ENCODE results near the gene PHF2.
A peak's percentile ranks its signal among the peaks of the same experiment; 100 is the strongest.

The PHF2 gene

DNA sequence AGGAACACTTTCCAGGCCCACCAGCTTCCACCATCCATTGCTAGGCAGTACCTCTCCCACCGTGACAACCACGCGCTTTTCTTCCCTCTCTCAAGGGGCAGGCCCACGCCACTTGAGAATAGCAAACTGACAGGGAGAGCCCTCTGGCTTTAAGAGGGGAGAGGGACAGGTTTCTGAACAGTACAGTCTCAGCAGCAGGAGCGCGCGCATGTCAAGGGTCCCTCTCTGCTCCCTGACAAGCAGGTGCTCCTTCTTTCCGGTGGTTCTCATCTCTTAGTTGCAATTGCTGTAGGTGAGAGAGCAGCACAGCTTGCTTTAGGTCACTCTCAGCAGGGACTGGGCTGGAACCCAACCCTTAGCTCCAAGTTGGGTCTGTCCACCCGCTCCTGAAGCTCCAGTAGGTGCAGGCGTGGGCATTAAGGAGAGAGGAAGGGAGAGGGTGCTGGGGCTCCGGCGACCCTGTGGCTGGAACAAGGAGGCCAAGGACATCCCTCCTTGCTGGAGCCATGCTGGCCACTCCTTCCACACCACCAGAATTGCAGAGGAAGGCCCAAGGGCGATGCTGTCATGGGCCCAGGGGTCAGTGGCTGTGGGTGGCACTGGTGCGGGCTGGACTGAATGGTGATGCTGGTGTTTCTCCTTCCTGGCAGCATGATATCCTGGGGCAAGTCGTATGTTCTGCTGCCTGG, 9.0 kb upstream of the PHF2 start:
- Histone ChIP-seq H3K4me3 (ENCODE audit: low read depth in 1 of 2, low read length in 2 of 2) (peak overlapping the region; percentile 78 to 81), H3K9me3 (ENCODE audit: control insufficient read depth in 1 of 2, low read length in 2 of 2) (peaks cover 0 to 3% of the 10 kb centered on the region in 2 donors), H3K27ac (ENCODE audit: low read depth, low read length) (peak overlapping the region; percentile 82), H3K36me3 (ENCODE audit: control insufficient read depth in 1 of 2, insufficient read depth in 2 of 2, low read length in 2 of 2) (peaks cover 14 to 25% of the 10 kb centered on the region in 2 donors), H3K4me1 (ENCODE audit: control insufficient read depth in 1 of 2, insufficient read depth in 2 of 2, low read length in 2 of 2) (peaks cover 8 to 19% of the 10 kb centered on the region in 2 donors), H3K9ac (ENCODE audit: low read depth in 1 of 2, low read length in 2 of 2) (peak overlapping the region; percentile 71 to 95), H3K27me3 (ENCODE audit: control insufficient read depth in 1 of 2, insufficient read depth in 2 of 2, low read length in 2 of 2) (no peaks in the 10 kb centered on the region)

- Histone ChIP-seq H3K4me1 (ENCODE audit: control insufficient read depth in 1 of 2, insufficient read depth in 2 of 2, low read length in 2 of 2) (peaks cover 8 to 19% of the 10 kb centered on the region in 2 donors), H3K27me3 (ENCODE audit: control insufficient read depth in 1 of 2, insufficient read depth in 2 of 2, low read length in 2 of 2) (no peaks in the 10 kb centered on the region), H3K36me3 (ENCODE audit: control insufficient read depth in 1 of 2, insufficient read depth in 2 of 2, low read length in 2 of 2) (peaks cover 9 to 18% of the 10 kb centered on the region in 2 donors), H3K9me3 (ENCODE audit: control insufficient read depth in 1 of 2, low read length in 2 of 2) (peaks cover 0 to 3% of the 10 kb centered on the region in 2 donors), H3K27ac (ENCODE audit: low read depth, low read length) (no peak overlapping the region), H3K9ac (ENCODE audit: low read depth in 1 of 2, low read length in 2 of 2) (no peak overlapping the region), H3K4me3 (ENCODE audit: low read depth in 1 of 2, low read length in 2 of 2) (no peak overlapping the region)
These were observed 8.2 kb upstream of the PHF2 start for GRCh38 chr9:93568169-93568568.

GRCh38 chr9:93569621-93570174, 6.7 kb upstream of the PHF2 start:
- no peak overlapping the region for H3K9ac ChIP-seq (ENCODE audit: low read depth in 1 of 2, low read length in 2 of 2)
- peaks cover 0 to 3% of the 10 kb centered on the region in 2 donors for H3K9me3 ChIP-seq (ENCODE audit: control insufficient read depth in 1 of 2, low read length in 2 of 2)
- H3K4me1 ChIP-seq (ENCODE audit: control insufficient read depth in 1 of 2, insufficient read depth in 2 of 2, low read length in 2 of 2): peaks cover 8 to 19% of the 10 kb centered on the region in 2 donors
- no peak overlapping the region for H3K4me3 ChIP-seq (ENCODE audit: low read depth in 1 of 2, low read length in 2 of 2)
- H3K27me3 ChIP-seq (ENCODE audit: control insufficient read depth in 1 of 2, insufficient read depth in 2 of 2, low read length in 2 of 2): no peaks in the 10 kb centered on the region
- peaks cover 0 to 6% of the 10 kb centered on the region in 2 donors for H3K36me3 ChIP-seq (ENCODE audit: control insufficient read depth in 1 of 2, insufficient read depth in 2 of 2, low read length in 2 of 2)
- no peak overlapping the region for H3K27ac ChIP-seq (ENCODE audit: low read depth, low read length)

DNA sequence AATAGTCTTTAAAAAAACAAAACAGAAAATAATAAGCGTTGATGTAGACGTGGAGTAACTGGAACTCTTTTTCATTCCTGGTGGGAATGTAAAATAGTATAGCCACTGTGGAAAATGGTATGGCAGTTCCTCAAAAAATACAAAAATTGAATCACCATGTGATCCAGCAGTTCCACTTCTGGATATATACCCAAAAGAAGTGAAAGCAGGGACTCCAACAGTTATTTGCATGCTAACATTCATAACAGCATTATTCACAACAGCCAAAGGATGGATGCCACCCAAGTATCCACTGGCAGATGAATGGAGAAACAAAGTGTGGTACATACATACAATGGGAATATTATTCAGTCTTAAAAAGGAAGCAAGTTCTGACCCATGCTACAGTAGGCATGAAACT, 4.2 kb upstream of the PHF2 start:
- Histone ChIP-seq H3K9me3 (ENCODE audit: control insufficient read depth in 1 of 2, low read length in 2 of 2) (peaks cover 0 to 3% of the 10 kb centered on the region in 2 donors), H3K9ac (ENCODE audit: low read depth in 1 of 2, low read length in 2 of 2) (no peak overlapping the region), H3K27me3 (ENCODE audit: control insufficient read depth in 1 of 2, insufficient read depth in 2 of 2, low read length in 2 of 2) (no peaks in the 10 kb centered on the region), H3K4me1 (ENCODE audit: control insufficient read depth in 1 of 2, insufficient read depth in 2 of 2, low read length in 2 of 2) (peaks cover 12 to 22% of the 10 kb centered on the region in 2 donors), H3K27ac (ENCODE audit: low read depth, low read length) (no peak overlapping the region), H3K4me3 (ENCODE audit: low read depth in 1 of 2, low read length in 2 of 2) (no peak overlapping the region), H3K36me3 (ENCODE audit: control insufficient read depth in 1 of 2, insufficient read depth in 2 of 2, low read length in 2 of 2) (no peaks in the 10 kb centered on the region)

DNA sequence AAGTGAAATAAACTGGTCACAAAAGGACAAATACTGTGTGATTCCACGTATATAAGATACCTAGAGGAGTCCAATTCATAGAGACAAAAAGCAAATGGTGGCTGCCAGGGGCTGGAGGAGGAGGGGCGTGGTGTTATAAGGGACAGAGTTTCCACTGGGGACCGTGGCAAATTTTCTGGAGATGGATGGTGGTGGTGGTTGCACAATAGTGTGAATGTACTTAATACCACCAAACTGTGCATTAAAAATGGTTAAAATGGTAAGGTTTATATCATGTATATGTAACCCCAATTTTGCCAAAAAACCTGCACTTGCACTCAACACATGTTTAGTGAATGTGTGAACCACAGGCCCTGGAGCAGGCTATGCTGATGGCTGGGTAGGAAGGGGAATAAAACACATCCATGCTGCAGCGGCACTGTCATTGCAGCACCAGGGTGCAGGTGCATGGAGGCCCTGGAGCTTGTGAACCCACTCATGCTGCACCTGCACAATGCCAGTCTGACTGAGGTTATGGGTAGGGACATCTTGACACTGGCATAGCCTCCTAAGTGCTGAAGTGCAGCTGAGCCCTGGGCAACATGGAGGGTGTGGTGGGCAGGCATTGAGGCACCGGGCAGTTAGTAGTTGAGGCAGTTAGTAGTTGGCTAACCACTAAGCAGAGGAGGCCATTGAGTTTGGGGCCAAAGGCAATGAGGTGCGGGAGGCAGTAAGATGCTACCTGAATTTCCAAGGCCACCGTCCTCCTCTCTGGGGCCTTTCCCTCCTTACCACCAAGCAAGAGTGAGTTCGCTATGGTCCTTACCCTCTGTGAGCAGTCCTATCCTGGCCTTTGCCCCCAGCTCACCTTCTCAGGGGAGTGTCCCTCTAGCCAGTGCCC, 3.5 kb upstream of the PHF2 start:
- no peaks in the 10 kb centered on the region for H3K36me3 ChIP-seq (ENCODE audit: control insufficient read depth in 1 of 2, insufficient read depth in 2 of 2, low read length in 2 of 2)
- H3K4me3 ChIP-seq (ENCODE audit: low read depth in 1 of 2, low read length in 2 of 2): no peak overlapping the region
- peaks cover 11 to 21% of the 10 kb centered on the region in 2 donors for H3K4me1 ChIP-seq (ENCODE audit: control insufficient read depth in 1 of 2, insufficient read depth in 2 of 2, low read length in 2 of 2)
- H3K27ac ChIP-seq (ENCODE audit: low read depth, low read length): no peak overlapping the region
- peaks cover 0 to 3% of the 10 kb centered on the region in 2 donors for H3K9me3 ChIP-seq (ENCODE audit: control insufficient read depth in 1 of 2, low read length in 2 of 2)
- H3K27me3 ChIP-seq (ENCODE audit: control insufficient read depth in 1 of 2, insufficient read depth in 2 of 2, low read length in 2 of 2): no peaks in the 10 kb centered on the region
- no peak overlapping the region for H3K9ac ChIP-seq (ENCODE audit: low read depth in 1 of 2, low read length in 2 of 2)

DNA sequence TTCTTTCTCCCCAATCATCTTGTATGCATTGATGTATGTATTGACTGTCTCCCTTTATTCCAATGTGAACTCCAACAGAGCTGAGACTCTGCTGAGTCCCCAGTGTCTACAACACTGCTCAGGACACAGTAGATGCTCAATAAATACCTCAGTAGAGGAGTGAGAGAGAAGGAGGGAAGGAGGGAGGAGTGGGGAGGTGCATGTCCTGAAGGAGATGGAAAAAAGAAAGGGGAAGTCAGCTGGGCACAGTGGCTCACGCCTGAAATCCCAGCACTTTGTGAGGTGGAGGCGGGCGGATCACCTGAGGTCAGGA, 2.9 kb upstream of the PHF2 start:
- no peaks in the 10 kb centered on the region for H3K36me3 ChIP-seq (ENCODE audit: control insufficient read depth in 1 of 2, insufficient read depth in 2 of 2, low read length in 2 of 2)
- no peak overlapping the region for H3K9ac ChIP-seq (ENCODE audit: low read depth in 1 of 2, low read length in 2 of 2)
- no peak overlapping the region for H3K27ac ChIP-seq (ENCODE audit: low read depth, low read length)
- H3K4me1 ChIP-seq (ENCODE audit: control insufficient read depth in 1 of 2, insufficient read depth in 2 of 2, low read length in 2 of 2): peaks cover 15 to 27% of the 10 kb centered on the region in 2 donors
- no peak overlapping the region for H3K4me3 ChIP-seq (ENCODE audit: low read depth in 1 of 2, low read length in 2 of 2)
- no peaks in the 10 kb centered on the region for H3K27me3 ChIP-seq (ENCODE audit: control insufficient read depth in 1 of 2, insufficient read depth in 2 of 2, low read length in 2 of 2)
- H3K9me3 ChIP-seq (ENCODE audit: control insufficient read depth in 1 of 2, low read length in 2 of 2): peaks cover 0 to 3% of the 10 kb centered on the region in 2 donors

- no peak overlapping the region for H3K9ac ChIP-seq (ENCODE audit: low read depth in 1 of 2, low read length in 2 of 2)
- peaks cover 0 to 3% of the 10 kb centered on the region in 2 donors for H3K9me3 ChIP-seq (ENCODE audit: control insufficient read depth in 1 of 2, low read length in 2 of 2)
- H3K36me3 ChIP-seq (ENCODE audit: control insufficient read depth in 1 of 2, insufficient read depth in 2 of 2, low read length in 2 of 2): no peaks in the 10 kb centered on the region
- no peak overlapping the region for H3K27ac ChIP-seq (ENCODE audit: low read depth, low read length)
- no peak overlapping the region for H3K4me3 ChIP-seq (ENCODE audit: low read depth in 1 of 2, low read length in 2 of 2)
- H3K27me3 ChIP-seq (ENCODE audit: control insufficient read depth in 1 of 2, insufficient read depth in 2 of 2, low read length in 2 of 2): no peaks in the 10 kb centered on the region
- H3K4me1 ChIP-seq (ENCODE audit: control insufficient read depth in 1 of 2, insufficient read depth in 2 of 2, low read length in 2 of 2): peaks cover 16 to 25% of the 10 kb centered on the region in 2 donors
These were observed 2.1 kb upstream of the PHF2 start for GRCh38 chr9:93574091-93574899.

DNA sequence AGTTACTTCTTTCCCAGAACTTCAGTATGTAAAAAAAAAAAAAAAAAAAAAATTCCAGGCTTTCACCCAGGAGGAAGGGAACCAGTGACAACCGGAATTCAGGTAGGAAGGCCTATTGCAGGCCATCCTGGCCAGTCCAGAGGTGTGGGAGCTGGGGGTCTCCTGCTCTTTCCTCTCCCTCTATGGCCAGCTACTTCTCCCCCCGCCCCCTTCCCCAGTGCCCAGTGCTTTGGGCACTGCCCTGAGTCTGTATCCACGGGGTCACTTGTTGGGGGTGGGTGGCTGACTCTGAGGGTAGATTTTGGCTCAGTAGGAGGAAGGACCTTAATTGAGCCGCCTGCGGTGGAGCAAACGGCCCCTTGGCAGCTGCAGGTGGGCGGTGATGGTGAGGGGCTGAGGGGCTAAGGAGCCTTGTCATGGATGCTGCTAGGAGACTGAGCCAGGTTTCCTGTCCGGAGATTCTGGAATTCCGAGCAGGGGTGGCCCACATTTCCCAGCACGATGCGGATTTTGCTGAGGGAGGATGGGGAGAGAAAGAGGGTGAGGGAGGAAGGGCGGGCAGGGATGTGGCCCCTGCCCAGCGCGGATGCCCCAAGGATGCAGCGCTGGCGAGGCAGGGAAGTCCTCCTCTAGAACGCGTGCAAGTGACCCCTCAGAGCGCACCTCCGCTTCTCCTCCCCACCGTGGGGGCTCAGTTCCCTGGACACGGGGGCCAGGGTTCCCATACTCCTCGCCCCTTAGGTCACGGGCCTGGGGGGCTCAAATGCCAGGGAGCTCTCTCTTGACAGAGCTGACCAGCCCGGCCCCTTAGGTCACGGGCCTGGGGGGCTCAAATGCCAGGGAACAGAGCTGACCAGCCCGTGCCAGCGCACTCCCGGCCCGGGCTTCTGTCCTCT, 1.2 kb upstream of the PHF2 start:
- Histone ChIP-seq H3K9me3 (ENCODE audit: control insufficient read depth in 1 of 2, low read length in 2 of 2) (peaks cover 0 to 3% of the 10 kb centered on the region in 2 donors), H3K36me3 (ENCODE audit: control insufficient read depth in 1 of 2, insufficient read depth in 2 of 2, low read length in 2 of 2) (no peaks in the 10 kb centered on the region), H3K9ac (ENCODE audit: low read depth in 1 of 2, low read length in 2 of 2) (peak overlapping the region; percentile 80 to 84), H3K27me3 (ENCODE audit: control insufficient read depth in 1 of 2, insufficient read depth in 2 of 2, low read length in 2 of 2) (no peaks in the 10 kb centered on the region), H3K27ac (ENCODE audit: low read depth, low read length) (peak overlapping the region; percentile 63), H3K4me1 (ENCODE audit: control insufficient read depth in 1 of 2, insufficient read depth in 2 of 2, low read length in 2 of 2) (peaks cover 25% of the 10 kb centered on the region in 2 donors), H3K4me3 (ENCODE audit: low read depth in 1 of 2, low read length in 2 of 2) (peak overlapping the region; percentile 82 to 83)

DNA sequence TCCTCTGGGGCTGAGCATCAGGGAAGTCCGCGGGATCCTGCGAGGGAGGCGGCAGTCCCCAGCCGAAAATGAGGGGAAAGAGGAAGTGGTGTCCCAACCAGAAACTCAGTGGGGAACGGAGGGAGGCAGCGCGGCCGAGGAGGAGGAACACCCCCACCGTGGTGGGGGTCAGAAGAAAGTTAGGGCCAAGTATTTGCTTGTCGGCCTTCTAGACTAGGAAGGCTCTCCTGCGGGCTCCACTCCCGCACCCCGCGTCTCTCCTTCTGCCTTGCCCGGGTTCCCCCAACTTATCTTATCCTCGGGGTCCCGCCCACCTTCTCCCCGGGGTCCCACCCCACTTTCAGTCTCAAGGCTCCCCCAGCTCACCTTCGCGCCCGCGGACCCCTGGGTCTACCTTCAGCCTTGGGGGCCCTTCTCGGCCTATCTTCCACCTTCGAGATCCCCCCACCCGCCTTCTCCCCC, 557 bp upstream of the PHF2 start:
- Histone ChIP-seq H3K9me3 (ENCODE audit: control insufficient read depth in 1 of 2, low read length in 2 of 2) (peaks cover 0 to under 1% of the 10 kb centered on the region in 2 donors), H3K36me3 (ENCODE audit: control insufficient read depth in 1 of 2, insufficient read depth in 2 of 2, low read length in 2 of 2) (no peaks in the 10 kb centered on the region), H3K27ac (ENCODE audit: low read depth, low read length) (peak overlapping the region; percentile 63), H3K4me1 (ENCODE audit: control insufficient read depth in 1 of 2, insufficient read depth in 2 of 2, low read length in 2 of 2) (peaks cover 27 to 32% of the 10 kb centered on the region in 2 donors), H3K4me3 (ENCODE audit: low read depth in 1 of 2, low read length in 2 of 2) (peak overlapping the region; percentile 82 to 83), H3K27me3 (ENCODE audit: control insufficient read depth in 1 of 2, insufficient read depth in 2 of 2, low read length in 2 of 2) (no peaks in the 10 kb centered on the region), H3K9ac (ENCODE audit: low read depth in 1 of 2, low read length in 2 of 2) (peak overlapping the region; percentile 80 to 84)
